Astrocyte of the spinal cord (primary cell): ENCODE measurements around the gene PELI2.

Experiments
- DNase-seq: peaks from one replicate; pipeline ENCODE4 v3.0.0; 2011; ENCODE audit warnings: low read depth, low spot score
- H3K4me3 ChIP-seq: 2 replicates; pipeline ENCODE4 v1.5.1; 2011; ENCODE audit warnings: low read depth, mild to moderate bottlenecking, low read length, moderate library complexity
- in situ Hi-C: cut with HindIII; loops from 2 replicates; pipeline ENCODE4 v1.10.0; 2017; ENCODE audit warnings: low sequenced_read_pairs
- TF ChIP-seq, protein P1 (sequence below): IDR thresholded peaks from 2 replicates; pipeline ENCODE4 v1.5.1; 2012; ENCODE audit warnings: low read depth, mild to moderate bottlenecking, low read length, inconsistent platforms

The PELI2 gene

DNA sequence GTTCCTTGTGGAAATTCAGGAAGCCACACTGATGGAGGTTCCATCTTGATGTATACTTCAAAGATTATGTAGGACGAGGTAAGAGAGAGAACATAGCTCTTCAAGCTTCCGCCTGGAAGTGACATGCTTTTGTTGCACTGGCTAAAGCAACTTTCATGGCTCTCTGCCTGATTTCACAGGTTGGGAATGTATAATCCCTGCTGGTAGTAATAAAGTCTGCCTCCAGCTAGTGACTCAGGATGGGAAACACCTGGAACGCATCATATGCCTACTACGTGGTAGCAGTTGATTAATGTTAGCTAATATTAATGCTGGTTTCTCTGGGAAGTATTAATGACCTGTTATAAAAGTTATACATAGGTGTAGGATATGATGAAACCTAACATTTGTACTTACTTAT is 71.1 kb downstream of the PELI2 start:
- TF ChIP-seq, protein P1, sequence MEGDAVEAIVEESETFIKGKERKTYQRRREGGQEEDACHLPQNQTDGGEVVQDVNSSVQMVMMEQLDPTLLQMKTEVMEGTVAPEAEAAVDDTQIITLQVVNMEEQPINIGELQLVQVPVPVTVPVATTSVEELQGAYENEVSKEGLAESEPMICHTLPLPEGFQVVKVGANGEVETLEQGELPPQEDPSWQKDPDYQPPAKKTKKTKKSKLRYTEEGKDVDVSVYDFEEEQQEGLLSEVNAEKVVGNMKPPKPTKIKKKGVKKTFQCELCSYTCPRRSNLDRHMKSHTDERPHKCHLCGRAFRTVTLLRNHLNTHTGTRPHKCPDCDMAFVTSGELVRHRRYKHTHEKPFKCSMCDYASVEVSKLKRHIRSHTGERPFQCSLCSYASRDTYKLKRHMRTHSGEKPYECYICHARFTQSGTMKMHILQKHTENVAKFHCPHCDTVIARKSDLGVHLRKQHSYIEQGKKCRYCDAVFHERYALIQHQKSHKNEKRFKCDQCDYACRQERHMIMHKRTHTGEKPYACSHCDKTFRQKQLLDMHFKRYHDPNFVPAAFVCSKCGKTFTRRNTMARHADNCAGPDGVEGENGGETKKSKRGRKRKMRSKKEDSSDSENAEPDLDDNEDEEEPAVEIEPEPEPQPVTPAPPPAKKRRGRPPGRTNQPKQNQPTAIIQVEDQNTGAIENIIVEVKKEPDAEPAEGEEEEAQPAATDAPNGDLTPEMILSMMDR = no peak
- DNase-seq = peak; percentile 68
- in situ Hi-C loops = no loop called here
- no peak overlapping the region for H3K4me3 ChIP-seq

GRCh38 chr14:56193347-56193746 is 75.1 kb downstream of the PELI2 start:
- TF ChIP-seq, protein P1 = no peak
- DNase-seq = no peak
- no peak overlapping the region for H3K4me3 ChIP-seq
- in situ Hi-C loops = no loop called here

DNA sequence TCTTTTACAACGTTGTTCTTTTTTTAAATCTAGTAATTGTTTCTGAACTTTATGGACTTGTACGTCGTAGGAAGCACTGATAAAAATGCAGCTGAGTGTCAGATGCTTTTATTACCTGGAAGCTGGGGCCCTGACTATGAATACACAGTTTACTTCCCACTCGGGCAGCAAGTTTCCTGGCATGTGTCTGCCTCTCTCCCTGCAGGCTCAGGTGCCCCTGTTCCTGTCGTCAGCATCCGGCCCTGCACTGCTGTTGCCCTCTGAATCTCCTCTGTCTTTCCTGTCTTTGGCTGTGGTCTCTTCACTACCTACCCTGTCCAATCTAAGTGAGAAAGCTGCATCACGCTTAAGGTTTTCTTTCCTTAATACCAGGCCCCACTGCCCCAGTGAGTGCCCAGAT is 75.8 kb downstream of the PELI2 start:
- no peak overlapping the region for H3K4me3 ChIP-seq
- no peak for DNase-seq
- TF ChIP-seq, protein P1 = no peak
- in situ Hi-C loops = no loop called here

- in situ Hi-C loops = no loop called here
- TF ChIP-seq, protein P1 = no peak
- DNase-seq = no peak
- H3K4me3 ChIP-seq = no peak overlapping the region
Measured at GRCh38 chr14:56195223-56195622, 77.0 kb downstream of the PELI2 start.

DNA sequence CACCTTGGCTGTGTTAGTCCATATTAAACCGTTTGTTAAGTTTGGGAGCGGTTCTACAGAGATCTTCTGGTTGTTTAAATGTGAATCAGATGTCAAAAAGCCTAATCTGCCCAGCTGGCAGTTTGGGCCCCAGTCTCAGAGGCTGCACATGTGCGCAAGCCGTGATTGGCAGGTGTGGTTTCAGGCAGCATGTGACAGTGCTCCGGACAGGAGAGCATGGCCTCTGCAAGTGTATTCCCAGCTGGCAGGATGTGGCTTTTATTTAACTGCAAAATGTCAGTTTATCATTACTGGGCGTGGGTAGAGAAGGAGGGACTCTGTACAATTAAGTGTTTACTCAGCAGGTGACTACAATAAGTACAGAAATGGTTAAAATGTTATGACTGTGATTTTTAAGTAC is 77.5 kb downstream of the PELI2 start:
- in situ Hi-C loops = no loop called here
- DNase-seq = peak; percentile 48
- H3K4me3 ChIP-seq = no peak overlapping the region
- TF ChIP-seq, protein P1 = no peak

DNA sequence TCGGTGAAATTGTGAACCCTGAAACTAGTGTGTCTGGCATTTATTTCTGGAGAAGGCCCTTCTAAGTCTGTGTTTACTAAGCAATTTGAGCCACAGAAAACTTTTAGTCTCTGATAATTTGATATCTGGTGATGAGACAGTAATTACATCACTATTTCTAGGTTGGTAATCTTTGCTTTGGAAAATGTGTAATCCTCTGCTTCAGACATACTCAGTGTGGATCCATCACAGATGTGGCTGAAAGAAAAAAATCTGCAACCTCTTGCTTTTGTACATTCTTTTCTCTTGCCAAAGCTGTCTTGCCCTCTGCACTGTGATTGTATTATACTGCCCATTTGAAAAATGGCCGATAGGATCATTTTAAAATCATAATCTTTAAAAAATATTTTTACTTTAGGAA is 78.1 kb downstream of the PELI2 start:
- in situ Hi-C loops = no loop called here
- no peak overlapping the region for H3K4me3 ChIP-seq
- TF ChIP-seq, protein P1 = no peak
- peak; percentile 40 for DNase-seq

GRCh38 chr14:56197150-56197549 is 78.9 kb downstream of the PELI2 start:
- no peak overlapping the region for H3K4me3 ChIP-seq
- no peak for DNase-seq
- TF ChIP-seq, protein P1 = no peak
- in situ Hi-C loops = no loop called here
